Measurements from ENCODE around the gene BANK1.

DNA sequence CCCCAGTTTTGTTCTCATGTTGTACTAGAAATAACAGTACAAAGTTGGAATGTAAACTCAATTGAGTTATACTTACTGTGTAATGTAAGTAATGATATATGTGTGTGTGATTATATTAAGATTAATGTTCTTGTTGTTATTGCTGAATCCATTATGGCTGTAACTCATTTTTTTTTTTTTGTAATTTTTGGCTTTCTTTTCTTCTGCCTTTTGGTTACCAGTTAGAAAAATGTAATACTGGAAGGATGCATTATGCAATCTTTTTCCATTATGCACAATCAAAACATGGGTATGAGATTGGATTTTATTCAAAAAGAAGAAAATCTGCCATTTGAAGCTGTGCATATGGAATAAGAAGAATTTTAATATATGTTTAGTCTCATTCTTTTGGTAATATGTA lies 34.0 kb downstream of the BANK1 start:
- TF ChIP-seq, protein P1, sequence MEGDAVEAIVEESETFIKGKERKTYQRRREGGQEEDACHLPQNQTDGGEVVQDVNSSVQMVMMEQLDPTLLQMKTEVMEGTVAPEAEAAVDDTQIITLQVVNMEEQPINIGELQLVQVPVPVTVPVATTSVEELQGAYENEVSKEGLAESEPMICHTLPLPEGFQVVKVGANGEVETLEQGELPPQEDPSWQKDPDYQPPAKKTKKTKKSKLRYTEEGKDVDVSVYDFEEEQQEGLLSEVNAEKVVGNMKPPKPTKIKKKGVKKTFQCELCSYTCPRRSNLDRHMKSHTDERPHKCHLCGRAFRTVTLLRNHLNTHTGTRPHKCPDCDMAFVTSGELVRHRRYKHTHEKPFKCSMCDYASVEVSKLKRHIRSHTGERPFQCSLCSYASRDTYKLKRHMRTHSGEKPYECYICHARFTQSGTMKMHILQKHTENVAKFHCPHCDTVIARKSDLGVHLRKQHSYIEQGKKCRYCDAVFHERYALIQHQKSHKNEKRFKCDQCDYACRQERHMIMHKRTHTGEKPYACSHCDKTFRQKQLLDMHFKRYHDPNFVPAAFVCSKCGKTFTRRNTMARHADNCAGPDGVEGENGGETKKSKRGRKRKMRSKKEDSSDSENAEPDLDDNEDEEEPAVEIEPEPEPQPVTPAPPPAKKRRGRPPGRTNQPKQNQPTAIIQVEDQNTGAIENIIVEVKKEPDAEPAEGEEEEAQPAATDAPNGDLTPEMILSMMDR (IDR thresholded peaks at IDR 0.05; ENCODE audit: low read length): no peak
- no peak for TF ChIP-seq EZH2 (IDR thresholded peaks at IDR 0.05; ENCODE audit: borderline replicate concordance, low read length)

Measured in OCI-LY1 (cell line).